Left ventricle myocardium superior (tissue), 1 donor: Measurements from ENCODE around the gene NTRK3. TPM values are rescaled to one million over a fixed set of nuclear protein-coding genes. Genes with fewer than 3 reads are reported as not detected.

Experiments
- ATAC-seq: fragments of 200-7000 bp; cut with Tn5 transposase; one replicate; pipeline ENCODE4 v1.9.1; 2020; ENCODE audit warnings: mild to moderate bottlenecking, moderate library complexity
- DNase-seq: peaks from one replicate; pipeline ENCODE4 v3.0.0-alpha.2; 2020
- intact Hi-C: fragments of 100-400 bp; cut with micrococcal nuclease; formaldehyde crosslinking; loops from one replicate; pipeline ENCODE4 v1.11.0; 2022
- total RNA-seq: library from RNA; stranded (reverse); fragmentation: NEBNext Ultra II Directional; extraction: Animal tissue kit (Norgen Biotek cat#: 25700); gene quantifications from one replicate; pipeline ENCODE4 v1.2.1, GENCODE V29; 2021
- donor health status: DM: no; HTN: yes; CAD: no; lungs with severe emphysema.

NTRK3 gene
- total RNA-seq, 1 donor from 2014 or later, result 4.0 TPM

DNA sequence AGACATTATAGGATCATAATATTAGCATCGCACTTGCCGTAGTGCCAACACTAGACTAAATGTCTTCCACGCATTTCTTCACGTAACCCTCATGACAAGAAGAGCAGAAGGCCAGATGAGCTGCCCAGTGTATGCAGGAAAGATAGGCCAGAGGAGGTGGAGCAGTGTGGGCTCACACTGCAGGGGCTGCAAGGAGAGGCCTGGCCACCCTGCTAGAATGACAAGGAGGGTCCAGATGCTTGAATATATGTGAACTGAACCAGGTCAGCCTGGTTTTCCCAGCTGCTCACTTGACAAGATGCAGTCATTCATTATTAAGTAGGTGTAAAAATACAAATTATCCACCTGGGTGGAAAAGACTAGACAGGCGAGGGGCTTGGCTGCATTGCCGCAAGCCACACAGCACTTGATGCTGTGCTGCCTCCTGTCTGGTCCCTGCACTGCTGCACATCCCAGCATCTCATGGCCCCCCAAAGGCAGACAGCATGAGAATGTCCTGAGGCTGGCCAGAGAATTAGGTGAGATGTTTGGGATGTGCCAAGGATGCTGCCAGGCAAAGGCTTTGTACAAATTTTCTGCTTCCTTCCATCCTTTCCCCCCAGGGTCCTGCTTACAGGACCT, 115.2 kb downstream of the NTRK3 start:
- no peak for DNase-seq
- no peak for ATAC-seq
- intact Hi-C loops, result no loop called here

DNA sequence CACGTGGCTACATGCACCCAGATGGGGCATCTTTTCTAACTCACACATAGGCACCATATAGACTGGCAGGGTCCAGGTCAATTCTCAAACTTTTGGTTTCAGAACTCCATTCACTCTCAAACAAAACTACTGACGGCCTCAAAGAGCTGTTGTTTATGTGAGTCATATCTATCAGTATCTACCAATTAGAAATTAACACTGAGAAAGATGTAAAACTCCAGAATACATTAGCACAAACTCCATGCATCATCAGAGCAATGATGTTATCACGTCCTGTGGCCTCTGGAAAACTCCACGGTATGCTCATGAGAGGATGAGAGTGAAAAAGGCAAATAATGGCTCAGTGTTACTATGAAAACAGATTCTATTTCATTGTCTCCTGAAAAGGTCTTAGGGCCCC, 116.1 kb downstream of the NTRK3 start:
- no peak for DNase-seq
- no peak for ATAC-seq
- intact Hi-C loops, result no loop called here

DNA sequence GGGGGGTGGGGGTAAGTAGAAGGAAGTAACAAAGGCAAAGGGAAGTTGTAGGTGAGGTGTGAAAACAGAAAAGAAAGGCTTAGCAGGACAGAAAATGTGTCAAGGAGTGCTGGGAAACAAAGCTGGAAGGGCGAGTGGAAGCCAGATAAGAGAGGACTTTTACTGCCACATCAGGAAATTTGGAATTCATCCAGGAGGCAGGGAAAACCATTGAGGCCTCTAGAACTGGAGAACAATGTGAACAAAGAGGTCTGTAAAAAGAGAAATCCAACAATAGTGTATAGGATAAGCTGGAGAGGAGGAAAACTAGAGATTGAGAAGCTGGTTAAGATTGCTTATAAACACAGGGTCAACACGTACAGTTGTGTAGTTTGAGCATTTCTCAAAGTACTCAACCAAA, 116.6 kb downstream of the NTRK3 start:
- intact Hi-C loops, result no loop called here
- no peak for ATAC-seq
- no peak for DNase-seq

DNA sequence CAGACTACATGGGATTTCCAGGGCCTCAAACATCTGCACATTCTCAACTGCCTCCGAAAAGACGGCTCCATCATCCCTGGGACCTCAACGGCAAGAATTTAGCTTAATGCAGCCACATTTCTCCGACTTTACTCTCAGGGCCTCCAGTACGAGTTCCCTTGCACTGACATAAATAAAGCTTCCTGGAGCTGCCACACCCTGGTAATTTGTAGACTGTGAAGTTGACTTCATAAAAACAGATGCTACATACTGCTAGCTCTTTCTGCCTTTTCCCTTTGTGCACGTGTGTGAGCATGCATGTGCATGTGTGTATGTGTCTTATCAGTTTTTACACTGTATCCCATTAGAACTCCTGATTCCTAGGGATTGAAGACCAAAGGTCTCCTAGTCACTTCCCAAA, 122.7 kb downstream of the NTRK3 start:
- DNase-seq, result no peak
- intact Hi-C loops, result no loop called here
- ATAC-seq, result no peak

DNA sequence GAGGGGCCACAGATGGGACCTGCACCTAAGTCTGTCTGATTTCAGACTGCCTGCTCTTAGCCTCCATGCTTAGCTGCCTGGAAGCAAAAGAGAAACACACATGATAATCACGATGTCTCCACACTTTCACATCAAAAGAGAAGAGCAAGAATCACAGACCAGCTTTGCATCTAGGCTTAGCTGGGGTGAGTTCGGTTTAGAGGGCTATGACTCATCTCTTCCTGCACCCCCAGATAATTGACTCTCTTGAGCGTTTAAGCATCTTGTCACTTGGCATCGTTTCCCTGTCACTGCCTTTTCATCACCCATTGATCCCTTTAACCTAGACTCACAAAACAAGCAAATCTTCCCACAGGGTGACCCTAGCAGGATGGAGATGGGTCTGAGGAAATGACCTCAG, 124.0 kb downstream of the NTRK3 start:
- DNase-seq, result no peak

DNA sequence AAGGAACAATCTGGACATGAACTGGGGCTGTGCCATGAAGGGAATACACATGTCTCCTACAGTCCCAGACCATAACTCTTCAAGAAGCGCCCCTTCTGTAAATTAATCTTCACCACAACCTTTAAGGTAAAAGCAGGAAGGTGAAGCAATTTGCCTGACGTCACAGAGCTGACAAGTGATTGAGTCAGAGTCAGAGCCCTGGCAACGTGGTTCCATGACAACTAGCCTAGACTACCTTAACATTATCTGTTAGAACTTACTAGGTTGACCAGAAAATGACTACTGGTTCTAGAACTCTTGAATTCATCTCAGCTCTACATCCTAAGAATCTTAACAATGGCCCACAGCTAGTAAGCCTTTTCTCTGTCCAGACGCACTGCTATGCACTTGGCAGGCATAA, 124.6 kb downstream of the NTRK3 start:
- ATAC-seq (no peak), DNase-seq (no peak)
- intact Hi-C loops, result no loop called here

More for the DNA sequence above, 124.0 kb downstream of the NTRK3 start:
- intact Hi-C loops, result no loop called here
- no peak for ATAC-seq

DNA sequence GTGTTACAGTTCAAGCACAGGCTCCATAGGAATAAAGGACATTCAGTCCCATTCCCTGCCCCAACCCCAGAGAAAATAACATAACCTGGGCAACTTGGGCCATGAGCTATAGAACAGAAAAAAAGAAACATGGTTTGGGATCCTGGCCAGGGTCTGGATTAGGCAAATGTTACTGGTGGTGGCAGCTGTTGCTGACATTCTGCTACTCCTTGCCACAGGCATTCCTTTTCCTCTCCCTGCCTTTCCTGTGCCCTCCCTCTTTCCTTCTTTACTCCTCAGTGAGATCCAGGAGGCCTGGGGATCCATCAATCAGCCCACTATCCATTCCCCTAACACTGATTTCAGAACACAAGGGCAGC, 129.1 kb downstream of the NTRK3 start:
- no peak for DNase-seq
- intact Hi-C loops, result no loop called here
- ATAC-seq, result no peak

DNA sequence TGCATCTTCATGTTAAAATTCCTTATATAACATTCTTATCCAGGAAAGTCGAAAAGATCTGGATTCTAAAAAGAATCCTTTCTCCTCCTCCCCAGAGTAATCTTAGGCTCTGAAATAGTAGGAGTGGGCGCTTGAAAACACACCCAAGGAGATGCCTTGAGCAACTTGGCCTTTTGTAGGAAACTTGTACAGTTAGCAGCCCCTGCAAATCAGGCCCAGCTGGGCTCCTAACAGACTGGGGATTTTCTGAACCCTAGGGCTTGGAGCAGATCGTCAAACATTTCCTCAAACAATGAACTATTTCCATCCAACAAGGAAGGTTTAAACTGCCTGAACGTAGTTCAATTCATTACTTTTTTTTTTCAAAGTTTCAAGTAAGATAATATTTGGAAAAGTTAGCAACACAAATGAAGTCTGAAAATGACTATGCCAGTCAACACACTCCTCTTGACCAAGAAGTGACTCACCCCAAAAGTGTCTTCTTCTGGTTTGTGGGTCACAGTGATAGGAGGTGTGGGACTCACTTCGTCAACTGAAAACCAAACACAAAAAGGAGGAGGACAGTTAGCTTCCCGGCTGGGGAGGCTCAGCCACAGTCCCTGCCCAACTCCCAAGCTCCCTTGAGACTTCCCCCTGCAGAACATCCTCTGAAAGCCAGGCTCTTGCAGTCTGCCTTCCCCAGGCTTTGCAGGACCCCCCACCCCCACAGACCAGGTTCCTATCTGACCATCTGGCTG, 129.7 kb downstream of the NTRK3 start:
- DNase-seq (no peak), ATAC-seq (no peak)
- intact Hi-C loops, result no loop called here

DNA sequence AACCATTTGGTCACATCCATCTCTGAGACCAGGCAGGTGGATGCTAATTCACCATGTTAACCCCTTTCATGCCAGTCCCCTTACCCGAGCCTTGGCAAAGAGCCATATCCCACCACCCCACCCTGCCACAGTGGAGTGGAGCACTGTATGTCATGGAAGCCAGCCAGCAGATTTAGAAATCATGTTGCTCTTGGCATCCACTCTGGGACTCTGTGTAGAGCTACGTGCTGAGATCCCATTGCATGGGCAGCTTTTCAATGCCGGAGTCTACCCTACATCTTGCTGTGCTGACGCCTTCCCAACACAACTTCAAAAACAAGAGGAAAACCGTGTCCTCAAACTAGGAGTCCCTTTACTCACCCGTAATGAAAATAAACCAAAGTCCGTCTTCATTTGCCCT, 131.0 kb downstream of the NTRK3 start:
- no peak for ATAC-seq
- no peak for DNase-seq
- intact Hi-C loops, result no loop called here

DNA sequence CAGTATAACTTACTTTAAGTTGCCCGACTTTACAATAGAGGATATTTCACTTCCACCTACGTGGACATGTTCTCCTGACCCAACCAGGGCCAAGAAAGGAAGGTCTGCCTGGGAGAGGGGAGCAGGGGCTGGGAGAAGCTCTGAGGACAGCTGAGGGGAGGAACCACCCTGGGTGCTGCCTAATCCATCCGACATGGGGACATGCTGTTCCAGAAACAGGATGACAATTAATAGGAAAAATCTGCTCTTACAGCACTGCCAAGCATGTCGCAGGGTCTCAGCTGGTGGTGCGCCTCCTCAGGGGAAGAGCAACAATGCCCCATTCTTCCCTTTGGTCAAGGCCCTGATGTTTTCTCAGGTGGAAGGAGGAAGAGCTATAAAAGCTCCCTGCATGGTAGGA, 132.3 kb downstream of the NTRK3 start:
- no peak for DNase-seq
- ATAC-seq, result no peak
- intact Hi-C loops, result no loop called here

DNA sequence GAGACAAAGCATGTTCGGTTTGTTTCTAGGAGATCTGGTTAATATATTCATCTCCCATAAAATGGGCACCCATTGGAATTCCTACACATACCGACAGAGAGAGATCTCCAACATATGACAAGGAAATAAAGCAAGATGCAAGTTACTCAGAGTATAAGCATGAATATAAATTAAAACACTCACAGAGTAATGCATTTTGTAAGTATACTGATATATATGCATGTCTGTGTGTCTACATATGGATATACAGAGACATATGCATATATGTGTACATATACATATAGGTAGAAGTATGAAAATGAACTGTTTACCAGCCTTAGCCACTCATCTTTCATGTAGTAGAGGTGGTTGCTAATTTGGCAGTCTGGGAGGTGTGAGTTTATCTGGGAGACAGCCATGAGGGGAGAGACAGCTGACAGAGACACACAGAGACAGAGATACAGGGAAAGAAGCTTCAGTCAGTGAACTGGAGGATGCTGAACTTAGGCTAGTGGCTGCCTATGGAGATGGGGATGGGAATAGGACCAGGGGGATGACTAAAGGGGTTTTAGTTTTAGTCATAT, 134.5 kb downstream of the NTRK3 start:
- no peak for ATAC-seq
- intact Hi-C loops, result no loop called here

DNA sequence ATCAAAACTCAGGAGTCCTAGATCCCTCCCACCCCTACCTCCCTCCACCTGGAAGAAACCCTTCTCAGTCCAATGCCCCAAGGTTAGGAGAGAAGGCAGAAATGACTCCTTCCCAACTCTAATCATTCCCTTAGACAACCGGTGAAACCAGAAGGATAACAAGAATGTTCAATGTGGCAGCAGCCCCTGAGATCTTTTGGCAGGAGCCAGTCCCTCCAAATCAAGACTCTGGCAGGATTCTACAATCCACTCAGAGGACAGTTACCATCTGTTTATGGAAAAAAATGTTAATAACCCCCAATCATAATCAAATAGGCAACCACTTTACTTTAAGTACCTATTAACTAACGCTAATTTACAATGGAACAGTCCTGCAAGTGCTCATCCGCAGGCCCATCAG, 136.5 kb downstream of the NTRK3 start:
- DNase-seq, result no peak
- intact Hi-C loops, result no loop called here

More for the DNA sequence above, 134.5 kb downstream of the NTRK3 start:
- DNase-seq, result no peak

DNA sequence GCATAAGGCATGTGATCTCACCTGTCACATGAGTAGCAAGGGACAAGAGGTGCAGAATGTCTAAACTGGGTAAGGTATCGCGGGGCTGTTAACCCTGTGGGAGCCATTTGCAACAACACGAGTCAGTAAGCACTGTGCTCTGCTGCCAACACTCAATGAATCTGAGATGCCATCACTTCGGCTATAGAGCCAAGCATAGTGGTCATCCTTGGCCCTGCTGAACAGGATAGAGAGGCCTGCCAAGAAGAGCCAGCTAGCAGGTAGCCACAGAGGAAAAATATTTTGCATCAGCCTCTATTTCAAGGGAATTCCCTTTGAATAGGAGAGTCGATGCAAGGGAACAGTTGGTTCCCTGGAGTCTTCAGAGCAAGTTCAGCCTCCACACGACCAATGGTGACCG, 137.8 kb downstream of the NTRK3 start:
- no peak for DNase-seq
- intact Hi-C loops, result no loop called here
- no peak for ATAC-seq

More for the DNA sequence above, 136.5 kb downstream of the NTRK3 start:
- no peak for ATAC-seq

DNA sequence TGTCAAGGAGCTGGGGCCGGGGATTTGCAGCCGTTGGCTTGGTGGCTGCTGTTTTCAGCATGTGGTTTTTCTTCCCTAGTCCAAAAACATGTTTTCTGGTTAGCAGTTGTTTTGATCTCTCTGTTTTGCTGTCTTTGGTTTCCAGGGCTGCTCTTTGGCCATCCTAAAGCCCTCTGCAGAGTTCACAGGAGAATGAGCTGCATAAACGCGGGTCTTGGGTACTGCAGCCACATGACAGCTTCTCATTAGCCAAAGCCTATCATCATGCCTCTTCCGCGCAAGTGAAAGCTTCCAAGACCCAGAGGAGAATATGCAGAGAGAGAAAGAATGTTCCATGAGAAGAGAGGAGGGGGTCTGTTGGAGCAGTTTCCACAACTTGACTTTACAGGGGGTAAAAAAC, 138.5 kb downstream of the NTRK3 start:
- DNase-seq (no peak), ATAC-seq (no peak)
- intact Hi-C loops, result no loop called here

DNA sequence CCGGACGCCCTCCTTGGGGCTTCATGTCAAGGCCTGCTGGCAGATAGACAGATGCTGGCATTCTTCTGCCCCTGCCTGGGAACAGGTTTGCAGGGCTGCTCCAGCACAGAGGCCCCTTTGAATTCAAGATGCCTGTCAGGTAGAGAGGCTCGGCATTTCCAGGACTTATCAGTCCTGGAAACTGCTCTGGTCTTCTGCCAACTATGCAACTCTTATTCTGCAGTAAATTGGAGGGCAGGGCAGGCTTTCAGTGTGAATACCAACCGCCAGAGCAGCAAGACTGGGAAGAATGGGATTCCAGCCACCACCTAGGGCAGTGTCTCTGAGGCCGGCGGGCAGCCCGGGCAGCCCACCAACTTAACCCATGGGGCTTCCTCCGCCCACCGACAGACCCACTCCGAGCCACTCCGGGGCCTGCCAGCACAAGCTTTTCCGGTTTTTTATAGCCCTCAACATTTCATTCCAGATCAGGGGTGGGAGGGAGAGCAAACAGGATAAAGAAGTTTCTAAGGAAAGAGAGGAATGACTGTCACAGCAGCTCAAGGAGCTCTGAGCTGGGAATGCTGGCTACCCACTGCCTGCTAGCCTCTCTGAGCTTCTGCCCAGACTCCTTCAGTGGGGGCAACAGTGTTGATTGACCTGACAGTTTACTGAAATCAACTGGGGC, 140.9 kb downstream of the NTRK3 start:
- ATAC-seq (no peak), DNase-seq (no peak)
- intact Hi-C loops, result no loop called here

DNA sequence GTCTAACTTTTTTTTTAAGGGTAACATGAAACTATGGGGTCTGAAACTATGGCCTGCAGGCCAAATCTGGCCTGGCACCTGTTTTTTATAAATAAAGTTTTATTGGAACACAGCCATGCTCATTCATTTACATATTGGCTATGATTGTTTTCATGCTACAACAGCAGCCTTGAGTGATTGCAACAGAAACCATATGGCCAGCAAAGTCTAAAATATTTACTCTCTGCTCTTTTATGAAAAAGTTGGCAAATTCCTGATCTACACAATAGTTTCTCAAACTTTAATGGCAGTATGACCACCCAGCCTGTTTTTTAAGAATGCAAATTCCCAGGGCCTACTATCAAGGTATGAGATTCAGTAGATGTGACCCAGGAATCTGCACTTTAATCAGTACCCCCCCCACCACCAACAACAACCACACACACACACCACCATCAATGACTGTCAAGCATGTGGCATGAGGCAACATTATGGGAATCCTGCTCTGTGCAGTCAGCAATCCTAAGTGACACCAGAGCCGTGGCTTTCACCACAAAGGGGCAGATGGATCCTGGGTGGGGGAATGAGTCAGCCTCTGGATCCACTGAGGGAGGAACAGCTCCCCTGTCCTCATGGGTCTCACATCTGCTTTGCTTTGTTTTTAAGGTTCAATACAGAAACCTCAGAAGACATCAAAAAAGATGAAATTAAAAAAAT, 142.8 kb downstream of the NTRK3 start:
- ATAC-seq (no peak), DNase-seq (no peak)
- intact Hi-C loops, result no loop called here

DNA sequence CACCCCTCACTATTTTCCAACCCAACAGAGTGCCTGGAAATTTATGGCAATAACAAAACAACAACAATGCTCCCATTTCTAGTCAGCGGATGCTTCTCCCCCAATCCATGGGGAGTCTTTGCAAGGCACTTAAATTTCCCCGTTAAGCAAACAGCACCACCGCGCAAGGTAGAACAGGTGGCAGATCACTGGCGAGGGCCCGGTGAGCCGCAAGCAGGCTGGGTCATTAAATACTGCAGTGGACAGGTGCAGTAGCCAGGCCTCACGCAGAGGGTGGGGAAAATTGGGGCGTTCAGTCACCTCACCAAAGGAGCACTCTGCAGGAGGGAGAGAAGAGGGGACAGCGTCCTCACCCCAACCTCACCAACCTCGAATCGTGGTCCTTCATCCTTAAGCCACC, 147.5 kb downstream of the NTRK3 start:
- ATAC-seq (no peak), DNase-seq (no peak)
- intact Hi-C loops, result no loop called here

DNA sequence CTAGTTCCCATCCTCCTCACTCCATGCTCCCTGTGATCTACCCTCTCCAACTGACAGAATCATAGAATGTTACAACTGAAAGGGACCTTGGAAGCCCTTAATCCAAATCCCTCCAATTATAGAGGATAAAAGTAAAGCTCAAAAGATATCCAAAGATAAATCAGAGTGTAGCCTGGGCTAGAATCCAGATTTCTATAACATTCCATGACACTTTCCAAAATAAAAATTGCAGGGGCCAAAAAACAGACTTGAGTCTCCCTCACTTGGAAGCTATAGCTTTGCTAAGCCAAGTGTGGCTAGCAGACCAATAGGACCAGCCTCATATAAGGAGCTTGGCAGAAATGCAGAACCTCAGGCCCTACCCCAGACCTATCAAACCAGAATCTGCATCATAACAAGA, 148.1 kb downstream of the NTRK3 start:
- ATAC-seq, result no peak
- intact Hi-C loops, result no loop called here
- no peak for DNase-seq

DNA sequence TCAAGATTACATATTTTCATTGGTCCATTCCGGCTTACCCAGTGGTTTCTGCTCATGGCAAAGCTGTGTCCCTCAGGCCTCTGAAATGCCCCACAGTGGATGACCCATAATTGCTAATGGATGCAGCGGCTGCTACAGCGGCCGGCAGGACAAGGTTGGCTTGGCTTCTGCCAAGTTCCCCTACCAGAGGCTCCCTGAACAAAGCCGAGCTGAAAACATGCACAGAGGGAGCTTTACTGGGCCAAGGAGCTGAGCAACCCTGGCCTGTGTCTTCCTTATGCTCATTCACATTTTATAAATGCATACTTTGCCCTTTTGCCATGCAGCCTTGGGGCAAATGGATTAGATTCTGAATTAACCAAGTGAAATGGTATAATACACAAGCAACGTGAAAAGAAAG, 150.5 kb downstream of the NTRK3 start:
- DNase-seq (no peak), ATAC-seq (no peak)
- intact Hi-C loops, result no loop called here

DNA sequence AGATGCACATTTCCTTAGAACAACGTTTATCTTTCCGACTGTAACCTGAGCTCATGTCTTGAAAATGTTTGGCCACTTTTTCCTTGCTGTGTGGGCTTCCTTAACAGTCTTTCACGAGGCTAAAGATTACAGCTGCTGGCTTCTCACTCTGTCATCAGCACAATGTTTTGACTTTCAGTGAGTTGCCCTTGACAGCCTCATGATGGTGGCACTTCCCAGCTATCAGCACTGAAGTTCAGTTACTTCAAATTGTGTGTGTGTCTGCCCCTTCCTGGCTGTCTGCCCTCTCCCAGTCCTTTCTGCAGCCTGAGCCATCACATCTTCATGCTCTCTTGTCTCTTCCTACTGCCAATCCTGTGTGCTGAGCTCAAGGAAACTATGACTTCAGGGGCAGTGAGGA, 152.2 kb downstream of the NTRK3 start:
- ATAC-seq (peak; percentile 73), DNase-seq (no peak)
- intact Hi-C loops, result no loop called here
